Activated naive CD4-positive, alpha-beta T cell (primary cell): Measurements from ENCODE around the gene ARL2BP.

Experiments used
- DNase-seq, 4 experiments: peaks; one replicate each; lab custom pipeline; 2025; lab: John Stamatoyannopoulos, UW

The ARL2BP gene

DNA sequence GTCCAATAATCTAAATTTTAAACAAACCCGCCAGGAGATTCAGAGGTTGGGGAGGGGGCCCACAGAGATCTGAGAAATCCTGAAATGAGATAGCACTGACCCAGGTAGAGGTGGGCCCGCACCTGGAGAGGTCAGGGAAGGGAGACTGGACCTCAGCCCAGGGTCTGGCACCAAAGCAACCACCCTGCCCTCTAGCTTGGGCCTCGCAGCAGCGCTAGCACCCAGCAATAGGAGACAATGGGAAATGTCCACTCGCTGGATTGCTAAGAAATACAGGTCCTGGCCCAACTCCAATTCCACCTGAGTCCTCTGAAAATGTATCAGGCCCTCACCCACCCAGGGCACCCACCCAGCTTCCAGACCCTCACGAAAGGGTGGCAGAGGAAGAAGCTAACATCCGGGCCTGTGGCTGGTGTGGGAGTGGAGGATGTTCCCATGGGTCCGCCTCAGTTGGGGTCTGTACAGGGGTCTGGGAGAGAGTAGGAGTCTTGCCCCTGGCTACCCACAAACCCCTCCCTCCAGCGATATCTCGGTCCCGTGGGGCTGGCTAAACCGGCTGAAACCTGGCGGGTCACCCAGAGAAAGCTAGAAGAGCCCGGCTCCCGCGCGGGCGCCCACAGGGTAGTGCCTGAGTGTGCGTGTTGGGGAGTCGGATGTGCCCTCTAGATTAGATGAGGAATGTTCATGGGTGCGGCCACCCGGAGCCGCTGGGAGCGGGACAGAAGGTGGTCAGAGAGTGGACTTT lies 38.3 kb downstream of the ARL2BP start:
- no peak for DNase-seq

DNA sequence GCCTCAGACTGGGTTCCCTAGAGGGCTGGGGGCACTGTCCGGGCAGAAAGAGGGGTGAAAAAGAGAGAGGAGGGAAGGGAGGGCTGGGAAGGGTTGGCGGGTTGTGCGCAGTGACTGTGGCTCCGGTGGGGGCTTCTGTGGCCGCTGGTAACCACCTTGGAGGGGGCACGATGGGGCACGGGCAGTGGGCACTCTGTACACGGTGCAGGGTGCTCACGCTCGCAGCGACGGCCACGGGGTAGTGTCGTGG lies 38.8 kb downstream of the ARL2BP start:
- DNase-seq: no peak

DNA sequence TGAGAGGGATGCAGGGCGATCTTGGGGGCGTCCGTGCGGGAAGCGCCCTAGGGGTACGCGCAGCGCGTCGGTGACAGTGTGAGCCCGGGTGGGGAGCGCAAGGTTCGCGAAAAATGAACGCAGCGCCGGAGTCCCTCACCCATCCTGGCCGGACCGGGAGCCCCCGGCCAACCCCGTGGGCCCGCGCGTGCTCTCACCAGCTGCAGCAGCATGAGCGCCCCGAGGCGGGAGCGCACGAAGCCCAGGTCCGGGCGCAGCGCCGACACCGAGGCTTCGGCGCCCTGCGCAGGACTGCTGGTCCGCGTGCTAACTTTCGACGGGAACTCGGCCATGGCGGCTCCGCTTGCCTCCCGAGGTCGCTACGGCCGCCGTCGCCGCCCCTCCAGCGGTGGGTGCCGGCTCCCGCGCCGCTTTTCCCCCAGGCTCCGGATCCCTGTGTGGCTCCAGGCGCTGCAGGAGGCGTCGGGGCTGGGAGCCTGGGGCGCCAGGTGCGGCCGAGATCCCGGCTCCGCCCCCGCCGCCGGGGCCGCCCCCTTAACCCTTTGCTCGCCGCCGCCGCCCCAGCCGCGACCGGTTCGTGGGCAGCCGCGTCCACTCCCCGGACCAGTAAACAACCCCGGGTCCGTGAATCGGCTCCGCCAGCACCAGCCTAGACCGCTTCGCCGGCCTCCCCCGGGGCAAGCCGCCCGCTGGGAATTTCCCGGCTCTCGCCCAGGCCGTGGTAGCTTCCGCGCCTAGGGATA lies 39.3 kb downstream of the ARL2BP start, which contains the start of gene PLLP:
Gene PLLP, minus strand, starts transcription at position 464 of the 743 bp plus-strand sequence. Its CDS starts 132 bp downstream, at position 332.
- DNase-seq: peak in 3 of 4 experiments; percentile 12 to 39 (median 24)

DNA sequence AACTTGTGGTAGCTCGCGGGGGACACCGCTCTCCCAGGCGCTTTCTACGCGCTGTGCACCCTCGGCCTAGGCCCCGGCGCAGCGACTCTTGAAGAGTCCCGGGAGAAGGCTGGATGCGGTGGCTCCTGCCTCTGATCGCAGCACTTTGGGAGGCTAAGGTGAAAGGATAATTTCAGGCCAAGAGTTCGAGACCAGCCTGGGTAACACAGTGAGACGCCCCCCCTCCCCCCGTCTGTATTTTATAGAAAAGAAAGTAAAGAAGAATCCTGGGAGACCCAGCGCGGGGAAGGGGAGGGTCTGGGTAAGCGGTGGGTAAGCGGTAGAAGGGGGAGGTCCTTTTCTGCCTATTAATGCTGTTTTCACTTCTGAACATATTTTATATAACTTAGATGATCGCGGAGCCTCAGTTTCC lies 39.9 kb downstream of the ARL2BP start:
- no peak for DNase-seq

DNA sequence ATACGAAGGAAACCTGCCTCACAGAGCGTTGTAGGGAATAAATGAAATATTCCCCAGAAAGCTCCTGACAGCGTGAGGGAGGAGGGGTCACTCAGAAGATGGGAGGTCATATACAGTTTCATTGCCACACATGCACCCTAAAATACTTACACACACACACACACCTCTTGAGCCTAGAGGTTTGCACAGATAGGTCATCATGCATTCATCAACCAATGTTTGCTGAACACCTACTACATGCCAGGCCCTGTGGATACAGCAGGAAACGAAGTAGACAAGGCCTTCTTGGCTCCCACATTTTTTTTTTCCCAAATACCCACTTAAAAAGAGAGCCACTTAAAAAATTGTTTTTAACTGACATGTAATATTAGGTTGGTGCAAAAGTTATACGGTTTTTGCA lies 40.3 kb downstream of the ARL2BP start:
- DNase-seq: no peak

DNA sequence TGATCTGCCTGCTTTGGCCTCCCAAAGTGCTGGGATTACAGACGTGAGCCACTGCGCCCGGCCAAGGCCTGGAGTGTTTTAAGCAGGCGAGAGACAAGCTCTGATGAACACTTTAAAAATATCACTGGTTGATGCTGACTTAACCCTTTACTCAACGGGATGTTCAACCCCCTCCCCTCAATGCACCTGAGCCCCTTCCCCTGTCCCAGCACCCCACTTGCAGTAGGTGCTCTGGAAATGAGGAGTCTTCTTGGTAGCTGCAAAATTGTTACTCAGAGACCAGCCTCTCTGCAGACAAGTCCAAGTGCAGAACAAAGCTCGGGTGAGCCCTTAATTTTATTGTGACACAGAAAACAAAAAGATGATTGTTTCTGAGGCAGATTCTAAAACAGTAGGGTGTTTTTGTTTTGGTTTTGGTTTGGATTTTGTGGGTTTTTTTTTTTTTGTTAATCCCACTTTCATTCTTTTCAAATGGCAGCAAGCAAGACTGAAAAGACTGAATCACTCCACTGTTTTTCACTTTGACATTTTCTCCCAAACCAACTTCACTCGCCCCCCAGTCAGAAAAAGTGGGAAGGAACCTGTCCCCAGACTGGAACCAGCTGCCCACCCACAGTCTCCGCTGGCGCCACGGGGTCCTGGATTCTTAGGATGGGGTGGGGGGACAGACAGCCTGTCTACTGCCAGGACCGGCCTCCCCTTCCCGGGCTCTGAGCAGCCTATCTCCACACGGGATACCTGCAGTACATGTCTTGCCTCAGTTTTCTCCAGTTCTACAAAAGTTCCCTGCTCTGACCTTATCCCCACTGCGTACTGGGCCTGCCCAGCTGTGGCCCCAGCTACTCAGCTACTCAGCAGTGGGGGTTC lies 44.6 kb downstream of the ARL2BP start:
- no peak for DNase-seq

DNA sequence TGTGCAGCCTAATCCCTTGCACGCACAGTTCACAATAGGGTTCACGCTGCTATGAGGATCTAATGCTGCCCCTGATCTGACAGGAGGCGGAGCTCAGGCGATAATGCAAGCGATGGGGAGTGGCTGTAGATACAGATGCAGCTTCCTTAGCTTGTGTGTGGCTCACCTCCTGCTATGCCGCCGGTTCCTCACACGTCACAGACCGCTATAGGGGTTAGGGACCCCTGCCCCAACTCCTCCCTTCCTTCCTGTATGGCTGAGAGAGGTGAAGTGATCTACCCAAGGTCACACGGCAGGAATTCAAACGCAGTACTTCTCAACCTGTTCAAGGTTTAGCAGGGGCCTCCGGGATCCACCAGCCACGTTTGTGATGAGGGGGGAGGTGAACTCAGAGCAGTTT lies 52.8 kb downstream of the ARL2BP start:
- peak in 2 of 4 experiments; percentile 8 to 30 for DNase-seq

DNA sequence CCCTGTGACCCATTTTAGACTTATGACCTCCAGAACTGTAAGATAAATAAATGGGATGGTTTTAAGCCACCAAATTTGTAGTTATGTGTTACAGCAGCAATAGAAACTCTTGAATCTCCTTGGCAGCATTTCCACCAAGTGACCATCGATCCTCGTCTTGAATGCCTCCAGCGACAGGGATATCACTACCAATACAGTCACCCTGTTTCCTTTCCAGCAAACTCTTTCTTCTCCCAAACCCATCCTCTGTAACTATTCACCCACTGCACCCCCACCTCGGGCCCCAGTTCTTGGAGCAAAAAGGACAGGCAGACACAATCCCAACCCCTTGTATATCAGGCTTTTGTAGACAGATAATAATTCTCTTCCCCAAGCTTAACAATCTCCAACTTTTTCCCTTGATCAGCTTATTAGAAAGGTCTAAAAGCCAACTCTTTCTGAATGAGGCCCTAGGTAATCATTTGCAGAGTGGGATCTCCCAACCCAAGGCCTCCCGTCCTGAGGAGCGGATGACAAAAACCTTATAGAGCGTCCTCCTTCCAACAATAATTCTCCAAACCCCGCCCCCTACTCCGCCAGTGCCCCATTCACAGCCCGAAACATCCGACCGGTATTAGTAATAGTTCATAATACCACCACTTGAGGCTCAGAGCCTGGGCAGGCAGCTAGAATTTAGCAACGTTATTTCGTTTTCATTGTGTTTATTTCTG lies 54.1 kb downstream of the ARL2BP start:
- DNase-seq: no peak

DNA sequence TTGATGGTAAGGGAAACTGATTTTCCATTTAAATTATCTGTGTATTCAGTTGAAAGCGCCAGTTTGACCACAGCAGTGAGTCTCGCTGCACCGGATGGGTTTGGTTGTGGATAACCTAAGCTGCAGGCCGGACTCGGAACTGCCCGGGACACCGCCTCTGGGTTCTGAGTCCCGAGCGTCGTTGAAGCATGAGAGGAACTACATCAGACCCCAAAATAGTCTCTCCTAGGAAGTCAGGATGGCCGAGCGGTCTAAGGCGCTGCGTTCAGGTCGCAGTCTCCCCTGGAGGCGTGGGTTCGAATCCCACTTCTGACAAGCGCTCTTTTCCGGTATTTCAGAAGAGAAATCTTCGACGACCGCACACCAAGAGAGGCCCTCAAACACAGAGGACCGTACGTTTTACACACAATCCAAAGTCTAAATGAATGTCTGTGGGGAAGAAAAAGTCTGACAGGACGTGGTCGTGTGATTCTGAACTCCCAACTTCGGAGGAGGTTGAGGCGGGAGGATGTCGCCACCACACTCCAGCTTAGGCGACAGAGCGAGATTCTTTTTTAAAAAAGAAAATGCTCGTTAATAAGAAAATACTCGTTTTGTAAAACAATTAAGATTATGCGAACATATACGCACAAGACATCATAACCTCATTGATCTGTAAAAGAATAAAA lies 54.8 kb downstream of the ARL2BP start:
- peak; percentile 62 to 73 (median 70) for DNase-seq

DNA sequence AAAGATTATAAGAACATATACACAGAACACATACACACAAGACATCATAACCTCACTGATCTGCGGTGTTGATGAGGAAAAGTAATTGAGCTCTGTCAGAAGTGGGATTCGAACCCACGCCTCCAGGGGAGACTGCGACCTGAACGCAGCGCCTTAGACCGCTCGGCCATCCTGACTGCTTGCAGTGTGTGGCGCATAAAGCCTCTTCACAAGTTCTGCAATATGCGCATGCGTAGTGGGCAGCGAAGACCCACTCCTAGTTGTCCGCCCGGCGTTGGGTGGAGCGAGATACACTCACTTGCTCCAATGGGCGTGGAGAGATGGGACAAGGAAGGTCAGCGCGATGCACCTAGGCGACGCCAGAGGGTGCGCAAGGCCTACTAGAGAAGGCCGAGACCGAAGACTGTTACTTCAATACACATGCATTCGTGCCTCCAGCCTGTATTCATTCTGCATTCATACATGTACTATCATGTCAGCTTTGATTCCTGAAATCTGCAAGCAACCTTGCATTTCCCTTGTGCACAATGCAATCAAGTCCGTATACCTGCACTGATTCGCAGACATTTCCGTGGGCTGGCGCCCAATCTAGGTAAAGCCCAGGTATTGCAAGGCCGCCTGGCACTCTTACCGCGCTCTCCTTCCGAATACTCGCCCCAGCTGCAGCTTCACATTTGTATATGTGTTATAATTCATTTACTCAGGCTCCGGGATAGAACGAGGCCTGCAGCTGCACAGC lies 55.5 kb downstream of the ARL2BP start:
- DNase-seq: peak; percentile 98 to 100 (median 99)

DNA sequence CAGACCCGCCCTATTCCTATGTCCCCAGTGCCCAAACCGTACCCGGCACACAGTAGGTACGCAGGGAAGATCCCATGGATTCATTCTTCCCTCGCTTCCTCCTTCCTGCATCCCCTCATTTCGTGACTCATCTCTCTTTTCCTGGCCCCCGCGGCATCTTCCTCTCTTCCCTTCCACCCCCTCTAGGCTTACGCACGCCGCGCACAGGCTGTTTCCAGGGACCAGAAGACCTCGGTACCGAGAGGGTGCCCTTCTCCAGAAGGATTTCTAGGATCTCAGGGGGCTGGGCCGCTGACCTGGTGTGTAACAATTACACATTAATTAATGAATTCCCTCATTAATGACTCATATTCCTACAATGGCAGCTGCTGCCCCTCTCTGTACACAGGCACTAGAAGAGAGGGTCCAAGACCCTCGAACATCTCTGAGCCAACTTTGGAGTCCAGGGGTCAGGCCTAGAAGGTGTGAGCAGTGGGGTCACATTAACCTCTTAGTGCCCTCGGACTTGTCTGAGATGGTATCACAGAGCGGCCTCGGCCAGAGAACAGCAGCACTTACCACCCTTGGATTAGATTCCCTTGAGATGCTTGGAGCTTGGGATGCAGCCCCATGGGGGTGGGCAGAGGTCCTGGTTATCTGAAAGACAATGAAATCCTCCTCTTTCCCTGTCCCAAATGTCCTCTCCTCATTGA lies 56.2 kb downstream of the ARL2BP start:
- no peak for DNase-seq
